ENCODE data around the gene MTHFR.

Gene MTHFR

DNA sequence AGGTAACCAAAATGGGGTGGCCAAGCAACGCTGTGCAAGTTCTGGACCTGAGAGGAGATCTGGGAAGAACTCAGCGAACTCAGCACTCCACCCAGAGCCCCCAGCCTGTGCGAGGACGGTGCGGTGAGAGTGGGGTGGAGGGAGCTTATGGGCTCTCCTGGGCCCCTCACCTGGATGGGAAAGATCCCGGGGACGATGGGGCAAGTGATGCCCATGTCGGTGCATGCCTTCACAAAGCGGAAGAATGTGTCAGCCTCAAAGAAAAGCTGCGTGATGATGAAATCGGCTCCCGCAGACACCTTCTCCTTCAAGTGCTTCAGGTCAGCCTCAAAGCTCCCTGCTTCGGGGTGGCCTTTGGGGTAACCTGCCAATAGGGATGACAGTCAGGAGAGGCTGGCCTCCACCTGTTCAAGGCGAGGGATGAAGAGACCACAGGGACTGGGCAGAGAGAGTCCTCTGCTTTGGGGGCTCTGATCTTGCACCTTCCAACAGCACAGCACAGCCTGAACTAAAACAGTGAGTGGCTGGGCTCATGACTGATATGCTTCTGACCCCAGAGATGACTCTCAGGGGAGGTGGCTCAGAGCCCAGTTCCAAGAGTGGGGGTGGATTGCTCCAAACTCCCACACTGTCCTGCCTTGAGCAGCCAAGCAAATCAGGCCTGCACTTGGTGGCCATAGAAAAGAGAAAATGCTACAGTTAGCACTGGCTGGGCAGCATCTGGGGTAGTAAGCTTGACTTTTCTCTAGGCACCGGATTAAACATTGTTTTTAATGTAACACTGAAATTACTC is 9.5 kb downstream of the MTHFR start:
- DNase-seq, result no peak

DNA sequence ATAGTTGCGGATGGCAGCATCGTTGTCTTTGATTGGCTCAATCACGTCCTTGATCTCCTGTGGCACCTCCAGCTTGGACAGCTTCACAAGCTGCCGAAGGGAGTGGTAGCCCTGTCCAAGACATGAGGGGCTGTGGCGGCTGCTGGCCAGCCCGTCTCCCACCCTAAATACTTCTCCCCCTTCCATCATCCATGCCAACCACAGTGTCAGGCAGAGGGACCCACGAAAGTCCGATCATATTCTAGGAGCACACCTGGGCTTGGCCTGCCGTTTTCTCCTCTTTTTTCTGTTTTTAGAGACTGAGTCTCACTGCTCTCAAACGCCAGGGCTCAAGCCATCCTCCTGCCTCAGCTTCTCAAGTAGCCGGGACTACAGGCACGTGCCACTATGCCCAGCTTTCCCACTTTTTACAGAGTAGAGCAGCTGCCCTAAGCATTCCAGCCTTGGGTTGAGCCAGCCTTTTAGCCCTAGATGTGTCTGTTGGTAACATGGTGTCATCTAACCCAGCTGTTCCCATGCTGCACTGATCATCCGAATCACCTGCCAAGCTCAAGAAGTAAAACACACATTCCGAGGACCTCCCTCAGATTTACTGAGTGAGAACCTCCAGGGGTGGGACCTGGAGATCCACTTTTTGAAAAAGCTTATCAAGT is 10.4 kb downstream of the MTHFR start:
- DNase-seq, result no peak

DNA sequence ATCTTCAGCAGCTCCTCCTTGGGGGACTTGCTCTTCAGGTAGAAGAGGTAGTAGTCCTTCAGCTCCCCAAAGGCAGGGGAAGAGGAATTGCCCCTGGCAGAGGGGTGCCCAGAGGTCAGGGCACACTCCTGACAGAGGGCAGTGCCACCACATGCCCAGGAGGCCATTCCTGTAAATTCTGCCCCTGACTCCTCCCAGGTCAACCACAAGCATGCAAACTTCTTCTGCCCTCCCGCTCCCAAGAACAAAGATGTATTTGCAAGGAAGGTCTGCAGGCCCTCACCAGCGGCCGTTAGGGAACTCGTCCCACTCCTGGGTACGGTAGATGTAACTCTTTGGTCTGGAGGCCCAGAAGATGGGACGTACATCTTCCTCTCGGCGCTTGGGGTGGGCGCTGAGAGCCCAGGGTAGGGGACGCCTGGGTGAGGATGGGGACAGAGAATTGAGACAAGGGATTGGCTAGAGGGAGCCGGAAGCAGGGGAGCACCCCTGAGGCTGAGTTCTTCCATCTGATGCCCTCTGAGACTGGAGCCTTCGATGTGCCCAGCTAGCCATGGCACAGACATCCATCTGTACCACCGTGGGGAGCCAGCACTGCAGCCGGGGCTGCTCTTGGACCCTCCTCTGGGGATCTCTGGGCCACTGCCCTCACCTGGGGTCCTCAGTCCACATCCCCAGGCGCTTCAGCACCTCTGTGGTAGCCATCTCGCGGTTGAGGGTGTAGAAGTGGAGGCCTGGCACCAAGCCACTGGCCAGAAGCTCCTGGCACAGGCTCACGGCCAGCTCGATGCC is 11.1 kb downstream of the MTHFR start:
- no peak for DNase-seq

DNA sequence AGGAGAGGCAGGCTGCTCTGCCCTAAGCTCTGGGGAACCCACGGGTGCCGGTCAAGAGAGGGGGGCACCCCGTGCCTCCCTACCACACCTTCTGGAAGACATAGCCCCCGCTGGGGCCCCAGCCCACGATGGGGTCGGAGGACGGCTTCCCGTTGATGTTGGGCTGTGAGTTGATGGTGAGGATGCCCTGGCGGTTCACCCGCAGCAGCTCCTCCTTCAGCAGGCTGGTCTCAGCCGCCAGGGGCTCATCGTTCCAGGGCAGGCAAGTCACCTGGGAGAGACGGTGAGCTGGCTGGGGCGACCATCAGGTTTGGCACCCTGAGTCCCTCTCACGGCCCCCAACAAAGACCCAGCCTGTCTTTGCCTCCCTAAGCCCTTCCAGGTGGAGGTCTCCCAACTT is 11.9 kb downstream of the MTHFR start:
- no peak for DNase-seq

DNA sequence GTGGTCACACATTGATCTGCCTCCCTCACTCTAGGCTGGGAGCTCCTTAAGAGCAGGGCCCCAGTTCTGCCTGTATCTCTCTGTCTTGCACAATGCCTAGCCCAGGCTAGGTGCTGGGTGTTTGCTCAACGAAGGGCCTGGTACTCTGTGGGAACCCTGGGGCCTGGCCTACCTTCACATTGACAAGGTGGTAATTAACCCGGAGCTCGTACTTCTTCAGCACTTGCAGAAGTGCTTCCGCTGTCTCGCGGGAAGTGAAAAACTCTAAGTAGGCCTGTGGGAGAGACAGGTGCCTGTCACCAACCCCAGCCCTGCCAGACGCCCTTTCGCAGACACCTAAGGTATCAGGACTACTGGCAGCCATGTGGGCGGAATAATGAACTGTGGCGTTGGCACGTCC is 13.7 kb downstream of the MTHFR start:
- DNase-seq, result no peak

DNA sequence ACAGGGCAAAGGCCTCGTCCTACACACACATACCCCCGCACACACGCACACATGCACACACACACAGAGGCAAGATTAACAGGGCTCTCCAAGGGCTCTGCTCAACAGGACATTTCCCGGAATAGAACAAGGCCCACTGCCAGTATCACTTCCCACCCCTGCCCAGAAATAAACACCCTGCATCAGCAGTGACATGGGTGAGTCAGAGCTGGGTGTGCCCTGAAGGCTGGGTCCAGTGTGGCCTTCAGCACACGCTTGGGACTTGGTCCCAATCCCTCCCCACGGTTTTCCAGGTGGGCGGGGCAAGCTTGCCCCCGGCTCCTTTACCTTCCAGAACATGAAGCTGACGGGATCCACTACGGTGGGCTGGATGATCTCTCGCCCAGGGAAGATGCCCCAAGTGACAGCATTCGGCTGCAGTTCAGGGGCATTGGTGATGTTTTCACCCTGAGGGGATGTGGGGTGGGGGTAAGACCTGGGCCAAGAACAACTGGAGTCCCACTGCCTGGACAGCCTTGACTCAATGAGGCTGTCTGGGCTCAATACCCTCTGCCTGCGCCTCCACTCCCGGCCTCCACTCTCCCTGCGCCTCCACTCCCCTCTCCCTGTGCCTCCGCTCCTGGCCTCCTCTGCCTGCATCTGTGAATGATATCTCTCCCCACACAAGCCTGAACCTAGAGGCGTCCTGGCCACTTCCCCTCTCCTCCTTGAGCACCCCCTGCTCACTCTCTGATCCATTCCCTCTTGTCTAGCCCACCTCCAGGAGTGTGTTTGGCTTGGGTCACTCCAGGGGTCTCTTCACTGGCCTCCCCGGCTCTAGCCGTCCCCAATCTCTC is 14.7 kb downstream of the MTHFR start:
- no peak for DNase-seq

DNA sequence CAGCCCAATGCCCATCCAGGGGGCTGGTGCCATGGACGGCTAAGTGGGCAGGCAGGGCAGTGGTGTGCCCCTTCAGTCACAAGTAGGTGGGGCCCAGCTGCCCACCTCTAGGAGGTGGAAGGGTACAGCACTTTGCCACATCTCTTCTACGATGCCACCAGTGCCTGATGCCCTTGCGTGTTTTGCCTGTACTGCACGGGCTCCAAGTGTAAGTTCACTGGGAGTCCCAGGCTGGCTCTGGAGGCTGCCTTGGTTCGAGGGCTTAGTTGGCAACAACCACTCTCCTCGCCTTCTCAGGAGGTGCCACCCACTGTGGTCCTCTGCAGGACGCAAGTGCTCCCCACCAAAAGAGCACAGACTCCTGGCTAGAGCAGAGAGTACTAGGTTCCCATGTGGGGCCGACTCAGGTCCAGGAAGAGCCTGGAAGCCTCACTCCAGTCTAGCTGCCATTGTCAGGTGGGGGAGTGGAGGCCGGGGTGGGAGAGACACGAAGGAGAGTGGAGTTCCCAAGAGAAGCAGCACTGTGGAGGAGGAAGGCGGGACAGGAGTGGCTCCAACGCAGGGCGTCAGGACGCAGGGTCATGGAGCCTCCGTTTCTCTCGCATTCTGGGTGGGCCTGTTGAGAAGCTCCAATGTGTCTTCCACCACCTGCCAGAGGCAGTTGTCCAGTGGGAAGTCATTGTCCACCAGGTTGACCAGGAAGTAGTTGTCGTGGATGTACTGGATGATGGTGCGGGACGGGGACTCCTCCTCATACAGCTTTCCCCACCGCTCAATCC is 15.5 kb downstream of the MTHFR start:
- no peak for DNase-seq

DNA sequence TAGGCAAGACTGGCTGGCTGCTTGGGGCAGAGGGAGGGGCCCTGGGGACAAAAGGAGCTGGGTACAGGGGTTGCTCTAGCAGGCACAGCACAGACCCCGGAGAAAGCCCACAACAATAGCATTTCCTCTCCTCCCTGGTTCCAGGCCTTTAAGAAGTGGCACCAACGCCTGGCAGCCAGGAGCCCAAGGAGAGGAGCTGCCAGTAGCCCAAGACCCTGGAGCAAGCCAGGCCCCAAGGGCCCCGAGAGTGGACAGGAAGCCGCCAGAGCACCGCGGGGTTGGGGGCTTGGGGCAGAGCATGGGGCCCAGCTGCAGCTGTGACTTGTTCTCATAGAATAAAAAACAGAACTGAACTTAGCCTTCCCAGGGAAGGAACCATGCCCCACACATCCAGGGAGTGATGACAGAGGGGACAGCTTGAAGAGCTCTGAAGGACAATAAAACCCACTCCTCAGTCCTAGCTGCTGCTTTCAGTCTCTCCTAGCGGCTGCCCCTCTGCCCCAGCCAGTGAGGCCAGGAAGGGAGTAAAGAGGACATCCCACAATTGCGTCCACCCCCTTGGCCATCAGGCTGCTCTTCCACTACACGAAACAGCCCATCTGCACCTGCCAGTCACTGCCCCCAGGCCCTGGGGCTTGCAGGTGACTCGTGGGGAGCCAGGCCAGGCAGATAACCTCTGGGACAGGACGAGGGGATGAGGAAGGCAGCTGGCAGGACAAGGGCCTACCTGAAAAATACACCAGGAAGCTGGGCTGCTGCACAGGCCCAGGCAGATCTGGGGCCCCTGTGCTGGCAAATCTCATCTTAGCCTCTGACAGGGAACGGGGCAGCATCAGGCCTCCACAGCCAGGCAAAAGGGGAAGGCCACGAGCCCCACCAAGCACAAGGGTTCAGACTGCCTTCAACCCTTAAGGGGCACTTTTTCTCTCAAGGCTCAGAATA is 16.4 kb downstream of the MTHFR start:
- no peak for DNase-seq

DNA sequence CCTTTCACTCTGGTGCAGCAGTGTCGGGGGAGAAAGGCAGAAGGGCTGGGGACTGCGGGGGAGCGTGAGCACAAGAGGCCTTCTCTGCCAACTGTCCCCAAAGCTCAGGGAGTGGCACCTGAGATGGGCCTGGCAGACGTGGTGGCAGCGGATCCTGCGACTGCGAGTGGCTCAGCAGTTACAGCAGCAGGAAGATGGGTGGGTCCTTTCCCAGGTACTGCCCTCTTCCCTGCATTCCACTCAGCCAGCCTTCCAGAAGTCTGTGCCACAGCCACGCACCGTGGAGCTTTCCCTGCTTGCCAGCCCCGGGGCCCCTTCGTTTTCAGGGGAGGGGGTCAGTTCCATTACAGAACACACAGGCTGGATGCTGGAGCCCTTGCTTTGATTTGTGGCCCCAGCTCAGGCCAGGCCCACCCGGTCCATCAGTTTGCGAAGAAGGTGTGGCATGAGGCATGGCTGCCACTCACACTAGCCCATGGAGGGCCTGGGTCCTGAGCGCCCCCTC is 17.2 kb downstream of the MTHFR start:
- no peak for DNase-seq

DNA sequence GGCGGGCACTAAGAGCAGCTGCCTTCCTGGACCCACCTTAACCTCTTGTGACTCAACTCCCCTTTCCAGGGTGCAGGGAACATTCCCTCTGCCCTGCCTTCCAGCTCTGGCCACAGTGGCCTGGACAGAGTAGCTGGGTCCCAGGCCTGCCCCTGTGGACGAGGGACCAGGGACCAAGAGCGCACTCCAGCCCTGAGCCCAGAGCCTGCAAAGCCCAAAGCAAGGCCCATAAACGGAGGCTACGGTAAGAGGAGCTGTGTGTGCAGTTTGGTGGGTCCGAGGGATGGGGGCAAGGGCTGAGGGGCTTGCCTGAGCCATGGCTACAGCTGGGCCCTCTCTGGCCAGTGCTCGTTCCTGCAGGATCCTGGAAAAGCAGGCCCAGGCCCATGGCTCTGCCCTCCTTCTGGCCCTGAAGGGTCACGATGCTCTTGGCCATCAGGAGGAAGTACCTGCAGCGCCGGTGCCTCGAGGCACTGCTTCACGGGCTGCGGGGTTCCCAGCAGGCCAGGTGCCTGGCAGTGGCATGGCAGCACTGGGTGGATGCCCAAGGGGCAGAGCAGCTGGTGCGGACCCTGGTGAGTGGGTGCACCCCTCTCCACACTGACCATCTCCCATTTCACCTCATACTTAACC is 17.8 kb downstream of the MTHFR start:
- no peak for DNase-seq

DNA sequence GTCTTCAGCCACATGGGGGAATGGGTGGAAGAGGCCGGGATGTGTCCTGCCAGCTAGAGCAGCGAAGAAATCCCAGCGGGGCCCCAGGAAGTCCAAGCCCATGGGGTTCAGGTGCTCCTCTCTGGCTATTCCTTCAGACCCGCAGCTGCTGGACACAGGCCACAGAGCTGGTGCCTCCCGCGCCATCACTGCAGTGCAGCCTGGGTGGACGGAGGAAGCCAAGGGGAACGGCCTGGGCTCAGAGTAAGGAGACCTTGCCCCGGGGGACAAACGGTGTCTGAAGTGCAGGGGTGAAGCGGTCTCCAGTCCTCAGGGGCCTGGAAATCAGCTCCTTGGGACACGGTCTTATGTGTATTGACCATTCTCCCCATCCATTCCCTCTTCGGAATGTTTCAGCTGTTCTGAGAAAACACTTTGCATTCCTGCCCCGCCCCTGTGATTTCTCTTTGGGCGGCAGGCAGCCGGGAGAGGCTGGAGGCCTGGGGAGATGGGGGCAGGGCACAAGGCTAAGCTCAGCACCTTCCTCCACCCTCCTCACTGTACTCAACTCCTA is 18.4 kb downstream of the MTHFR start:
- no peak for DNase-seq

DNA sequence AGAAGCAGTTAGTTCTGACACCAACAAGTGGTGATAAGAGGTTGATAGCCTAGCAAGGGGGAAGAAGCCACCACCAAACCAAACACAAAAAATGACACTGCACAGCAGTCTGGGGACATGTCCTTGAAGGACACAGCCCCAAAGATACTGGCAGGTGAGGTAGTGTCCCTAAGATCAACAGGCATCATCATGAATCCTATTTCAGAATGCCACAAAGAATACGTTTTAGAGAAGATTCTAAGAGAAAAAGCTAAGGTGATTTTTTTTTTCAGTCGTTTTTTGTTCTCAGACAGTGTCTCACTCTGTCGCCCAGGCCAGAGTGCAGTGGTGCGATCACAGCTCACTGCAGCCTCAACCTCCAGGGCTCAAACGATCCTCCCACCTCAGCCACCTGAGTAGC is 19.6 kb downstream of the MTHFR start:
- no peak for DNase-seq

DNA sequence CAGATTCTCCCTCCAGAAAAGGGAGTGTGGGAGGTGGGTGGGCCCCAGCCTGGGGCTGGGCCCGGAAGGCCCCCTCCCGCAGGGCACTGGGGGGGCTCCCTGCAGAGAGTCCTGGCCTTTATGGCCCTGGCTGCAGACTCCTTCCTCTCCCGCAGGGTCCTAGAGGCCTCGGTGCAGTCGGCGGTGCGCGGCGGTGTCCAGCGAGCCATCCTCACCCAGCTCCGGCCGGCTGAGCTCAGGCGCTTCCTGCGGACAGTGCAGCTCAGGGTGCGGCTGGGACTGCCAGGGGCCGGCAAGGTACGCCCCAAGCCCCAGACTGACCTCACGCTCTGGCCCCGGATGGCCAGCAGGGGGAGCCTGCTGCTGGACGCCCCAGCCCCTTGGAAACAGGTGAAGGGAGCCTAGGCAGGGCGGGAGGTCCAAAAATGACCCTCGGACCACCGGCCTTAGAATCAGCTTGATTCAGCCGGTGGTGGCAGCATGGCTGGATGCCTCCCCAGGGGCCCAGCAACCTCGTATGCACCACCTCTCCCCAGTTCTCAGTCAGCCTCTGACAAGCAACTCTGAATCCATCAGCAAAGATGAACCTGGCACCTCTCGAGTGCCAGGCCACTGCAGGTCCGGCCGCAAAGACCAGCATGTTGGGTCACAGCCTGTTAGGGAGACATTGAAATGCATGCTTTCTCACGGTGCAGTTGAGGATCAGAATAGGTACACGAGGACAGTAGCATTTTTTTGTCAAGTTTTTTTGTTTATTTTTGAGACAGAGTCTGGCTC is 20.6 kb downstream of the MTHFR start:
- DNase-seq, result peak; percentile 79

DNA sequence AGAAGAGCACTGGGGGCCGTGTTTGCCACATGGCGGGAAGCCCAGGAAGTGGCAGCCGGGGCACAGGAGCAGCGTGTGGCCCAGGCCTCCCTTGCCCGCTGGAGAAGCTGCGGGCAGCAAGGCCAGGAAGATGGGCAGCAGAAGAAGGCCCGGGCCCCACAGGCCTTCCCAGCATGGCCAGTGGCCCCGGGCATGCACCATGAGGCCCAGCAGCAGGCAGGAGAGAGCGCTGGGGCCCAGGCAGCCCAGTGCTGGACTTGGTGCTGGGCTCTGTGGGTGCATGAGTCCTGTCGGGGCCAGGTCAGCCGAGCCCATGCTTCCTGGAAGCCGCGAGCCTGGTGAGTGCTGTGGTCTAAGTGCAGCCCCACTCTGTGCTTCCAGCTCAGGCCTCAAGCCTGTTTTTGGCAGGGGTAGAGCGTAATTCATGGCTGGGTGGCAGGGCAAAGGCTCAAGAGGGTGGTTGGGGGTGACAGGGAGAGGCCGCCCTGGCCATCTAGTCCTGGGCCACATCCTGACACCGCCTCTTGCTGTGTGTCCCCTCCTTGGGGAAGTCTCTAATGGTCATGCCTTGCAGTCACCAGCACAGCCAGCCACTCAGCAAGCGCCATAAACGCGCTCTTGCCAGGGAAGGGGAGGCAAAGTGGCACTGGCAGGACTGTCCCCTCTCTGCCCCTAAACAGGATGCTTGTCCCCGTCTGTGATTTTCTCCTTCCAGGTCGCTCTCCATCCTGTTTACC is 21.3 kb downstream of the MTHFR start:
- DNase-seq, result no peak

DNA sequence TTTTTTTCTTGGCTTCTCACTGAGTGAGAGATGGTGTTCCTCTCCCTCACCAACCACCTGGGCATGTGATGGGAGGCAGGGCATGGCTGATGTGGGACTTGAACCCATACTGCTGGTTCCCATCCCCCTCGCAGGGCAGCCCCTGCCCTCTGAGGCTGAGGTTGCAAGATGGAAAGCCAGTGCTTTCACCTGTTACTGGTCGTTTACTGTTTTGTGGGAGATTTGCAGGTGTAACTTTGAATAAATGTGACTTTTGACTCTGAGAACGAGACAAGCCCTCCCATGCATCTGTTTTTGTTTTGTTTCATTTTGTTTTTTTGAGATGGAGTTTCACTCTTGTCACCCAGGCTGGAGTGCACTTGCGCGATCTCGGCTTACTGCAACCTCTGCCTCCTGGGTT is 22.2 kb downstream of the MTHFR start:
- DNase-seq, result no peak

DNA sequence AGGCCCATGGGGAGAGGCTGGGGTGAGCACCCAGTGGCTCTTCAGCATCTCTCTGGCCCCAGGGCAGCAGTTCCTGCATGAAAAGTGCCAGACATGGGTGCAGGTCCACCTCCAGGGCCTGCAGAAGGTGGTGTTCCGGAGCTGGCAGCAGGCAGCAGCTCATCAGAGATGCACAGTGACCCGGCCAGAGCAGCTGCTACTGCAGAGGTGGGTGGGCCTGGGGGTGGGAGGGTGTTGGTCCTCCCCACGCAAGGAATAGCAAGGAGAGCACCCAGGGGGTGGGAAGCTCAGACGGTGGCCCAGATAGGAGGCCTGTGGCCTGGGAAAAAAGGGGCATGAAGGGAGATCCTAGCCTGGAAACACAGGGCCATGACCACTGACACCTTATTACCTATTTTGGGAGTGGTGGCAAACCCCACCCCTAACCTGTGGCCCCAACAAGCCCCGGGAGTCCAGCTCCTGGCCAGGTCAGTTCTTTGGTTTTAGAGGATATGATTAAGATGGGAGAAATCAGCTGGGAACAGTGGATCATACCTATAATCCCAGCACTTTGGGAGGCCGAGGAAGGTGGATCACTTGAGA is 23.5 kb downstream of the MTHFR start:
- DNase-seq, result no peak

DNA sequence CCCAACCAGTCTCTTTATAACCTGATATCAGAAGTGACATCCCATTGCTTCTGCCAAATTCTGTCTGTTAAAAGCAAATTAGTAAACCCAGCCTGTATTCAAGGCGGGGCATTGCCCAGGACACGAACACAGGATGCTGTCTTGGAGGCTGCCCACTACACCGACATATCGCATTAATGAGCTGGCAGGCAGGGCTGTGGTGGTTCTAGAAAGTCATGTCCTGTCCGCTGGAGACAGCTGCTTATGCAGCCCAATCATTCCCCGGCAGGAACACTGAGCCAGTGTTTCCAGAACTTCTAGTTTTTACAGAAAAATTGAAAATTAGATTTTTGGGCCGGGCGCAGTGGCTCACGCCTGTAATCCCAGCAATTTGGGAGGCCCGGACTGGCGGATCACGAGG is 24.5 kb downstream of the MTHFR start:
- no peak for DNase-seq
